ENCODE data around the gene POFUT2.

POFUT2 gene

DNA sequence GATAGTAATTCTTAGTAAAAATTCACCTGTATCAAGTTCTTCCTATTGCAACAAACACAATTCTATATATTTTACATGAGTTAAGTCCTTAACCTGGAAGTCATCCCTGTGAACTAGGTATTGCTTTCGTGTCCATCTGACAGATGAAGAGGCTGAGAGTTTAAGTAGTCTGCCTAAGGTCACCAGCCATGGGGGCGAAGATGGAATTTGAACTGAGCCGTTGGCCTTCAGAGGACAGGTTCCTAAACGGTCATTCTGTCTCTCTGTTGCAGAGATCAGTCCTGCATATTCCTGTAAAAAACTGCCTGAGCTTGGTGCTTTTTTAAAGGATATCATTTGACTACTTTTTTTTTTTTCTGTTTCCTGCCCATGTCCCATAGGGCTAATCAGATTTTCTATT is 10.2 kb upstream of the POFUT2 start:
- peak; percentile 31 for DNase-seq (ENCODE audit: low spot score)

DNA sequence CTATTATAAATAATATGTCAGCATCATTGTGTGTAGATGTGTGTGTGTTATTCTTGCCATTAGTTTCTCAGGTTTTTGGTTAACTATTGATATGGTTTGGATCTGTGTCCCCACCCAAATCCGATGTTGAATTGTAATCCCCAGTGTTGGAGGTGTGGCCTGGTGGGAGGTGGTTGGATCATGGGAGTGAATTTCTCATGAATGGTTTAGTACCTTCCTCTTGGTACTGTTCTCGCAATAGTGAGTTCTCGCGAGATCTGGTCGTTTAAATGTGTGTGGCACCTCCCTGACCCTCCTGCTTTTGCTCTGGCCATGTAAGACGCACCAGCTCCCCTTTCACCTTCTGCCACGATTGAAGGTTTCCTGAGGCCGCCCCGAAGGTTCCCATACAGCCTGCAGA is 9.6 kb upstream of the POFUT2 start:
- DNase-seq (ENCODE audit: low spot score): peak; percentile 14

DNA sequence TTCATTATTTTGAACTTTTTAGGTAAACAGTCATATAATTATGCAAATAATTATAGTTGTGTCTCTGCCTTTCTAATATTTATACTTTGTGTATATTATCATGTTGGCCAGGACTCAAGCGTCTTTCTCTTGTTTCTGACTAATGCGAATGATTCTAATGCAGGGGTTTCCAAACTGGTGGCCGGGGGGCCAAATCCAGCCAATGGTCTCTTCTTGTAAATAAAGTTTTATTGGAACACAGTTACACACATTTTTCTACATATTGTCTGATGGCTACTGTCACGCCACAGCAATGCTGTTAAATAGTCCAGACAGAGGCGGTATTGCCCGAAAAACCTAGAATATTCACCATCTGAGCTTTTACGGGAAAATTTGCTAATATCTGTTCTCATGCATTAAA is 8.9 kb upstream of the POFUT2 start:
- DNase-seq (ENCODE audit: low spot score): no peak

DNA sequence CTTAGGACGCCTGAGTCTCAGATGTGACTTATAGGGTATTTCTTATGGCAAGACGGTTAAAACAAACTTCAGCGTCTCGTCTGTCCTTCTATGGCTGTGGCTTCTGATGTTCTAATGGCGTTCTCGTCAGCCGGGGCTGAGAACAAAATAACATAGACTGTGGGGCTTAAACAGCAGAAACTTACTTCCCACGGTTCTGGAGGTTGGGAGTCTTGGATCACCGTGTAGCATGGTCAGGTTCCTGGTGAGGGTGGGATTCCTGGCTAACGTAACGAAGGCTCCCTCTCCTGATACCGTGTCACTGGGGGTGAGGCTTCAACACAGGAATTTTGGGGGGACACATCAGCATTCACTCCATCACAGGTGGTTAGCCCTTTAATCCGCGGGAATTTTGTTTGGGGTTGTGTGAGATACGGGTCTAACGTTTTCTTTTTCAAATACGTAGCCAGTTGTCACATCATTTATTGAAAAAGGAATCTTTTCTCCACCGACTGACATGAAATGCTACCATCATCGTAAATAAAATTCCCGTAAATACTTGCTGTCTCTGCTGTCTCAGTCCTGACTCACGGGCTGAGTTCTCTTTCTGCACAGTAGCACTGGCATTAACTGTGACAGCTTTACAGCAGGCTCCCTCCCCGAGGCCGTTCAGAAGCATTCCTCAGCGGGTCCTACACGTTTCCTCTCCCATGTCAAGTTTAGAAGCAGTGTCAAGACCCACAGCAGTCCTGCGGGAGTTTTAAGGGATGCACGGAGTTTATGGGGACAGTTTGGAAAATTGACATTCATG is 8.1 kb upstream of the POFUT2 start:
- peak; percentile 38 for DNase-seq (ENCODE audit: low spot score)

DNA sequence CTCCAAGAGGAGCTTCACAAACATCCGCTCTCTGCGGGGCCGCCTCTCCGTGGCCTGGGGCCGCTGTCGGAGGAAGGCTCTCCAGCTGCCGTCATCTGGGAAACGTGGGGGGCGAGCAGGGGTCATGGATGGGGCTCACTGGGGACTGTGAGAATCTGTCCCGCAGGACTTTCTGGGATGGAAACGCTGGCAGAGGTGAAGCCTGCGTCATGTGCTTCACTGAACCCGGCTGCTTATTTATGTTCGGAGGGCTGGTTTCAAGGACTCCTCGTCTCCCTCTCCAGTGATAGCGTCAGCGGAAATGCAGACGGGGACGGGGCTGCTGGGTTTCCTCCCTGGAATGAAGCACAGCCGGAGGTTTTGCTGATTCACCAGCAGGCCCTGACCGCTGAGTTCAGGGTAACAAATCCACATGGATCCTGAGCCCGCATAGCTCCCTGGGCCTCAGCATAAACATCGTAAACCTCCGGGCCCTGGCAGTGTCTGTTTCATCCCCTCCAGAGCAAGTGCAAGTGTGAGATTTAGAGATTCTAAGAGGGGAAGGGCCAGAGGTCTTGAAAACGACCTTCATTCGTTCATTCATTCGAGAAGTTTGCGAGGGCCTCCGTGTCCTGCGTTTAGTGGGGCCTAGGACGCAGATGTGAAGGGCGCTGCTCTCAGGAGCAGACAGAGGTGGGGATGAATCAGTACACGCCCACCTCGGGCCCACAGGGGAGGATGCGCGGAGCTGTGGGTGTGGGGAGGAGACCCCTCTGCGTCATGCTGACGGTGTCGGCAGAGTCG is 7.0 kb upstream of the POFUT2 start:
- DNase-seq (ENCODE audit: low spot score): peak; percentile 90

DNA sequence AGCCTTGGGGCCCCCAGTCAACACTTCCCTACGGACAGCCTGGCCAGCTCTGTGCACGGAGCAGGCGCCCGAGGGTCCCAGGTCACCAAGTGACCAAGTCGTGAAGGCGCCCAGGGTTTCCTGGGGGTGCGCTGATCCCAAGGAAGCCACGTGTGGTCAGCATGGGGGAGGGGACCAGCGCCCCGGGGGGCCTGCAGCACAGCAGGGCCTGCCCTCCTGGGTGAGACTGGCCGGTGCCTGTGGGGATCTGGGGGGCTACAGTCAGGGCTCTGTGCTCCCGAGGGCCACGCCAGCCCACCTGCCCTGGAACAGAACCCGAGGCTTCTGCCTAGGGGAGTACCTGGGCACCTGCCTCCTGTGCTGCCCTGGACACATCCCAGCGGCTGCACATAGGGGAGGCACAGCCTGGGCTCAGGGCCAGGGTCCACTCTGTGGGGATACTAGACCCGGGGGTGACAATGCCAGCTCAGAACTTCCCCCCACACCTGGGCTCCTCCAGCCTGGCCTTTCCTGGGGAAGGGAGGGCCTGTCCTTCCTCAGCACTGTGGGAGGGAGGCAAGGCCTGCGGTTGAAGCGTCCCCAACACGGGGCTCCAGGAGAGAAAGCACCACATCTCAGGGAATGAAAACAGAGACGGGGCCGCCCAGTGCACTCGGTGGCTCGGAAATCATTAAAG is 6.2 kb upstream of the POFUT2 start:
- DNase-seq (ENCODE audit: low spot score): no peak

DNA sequence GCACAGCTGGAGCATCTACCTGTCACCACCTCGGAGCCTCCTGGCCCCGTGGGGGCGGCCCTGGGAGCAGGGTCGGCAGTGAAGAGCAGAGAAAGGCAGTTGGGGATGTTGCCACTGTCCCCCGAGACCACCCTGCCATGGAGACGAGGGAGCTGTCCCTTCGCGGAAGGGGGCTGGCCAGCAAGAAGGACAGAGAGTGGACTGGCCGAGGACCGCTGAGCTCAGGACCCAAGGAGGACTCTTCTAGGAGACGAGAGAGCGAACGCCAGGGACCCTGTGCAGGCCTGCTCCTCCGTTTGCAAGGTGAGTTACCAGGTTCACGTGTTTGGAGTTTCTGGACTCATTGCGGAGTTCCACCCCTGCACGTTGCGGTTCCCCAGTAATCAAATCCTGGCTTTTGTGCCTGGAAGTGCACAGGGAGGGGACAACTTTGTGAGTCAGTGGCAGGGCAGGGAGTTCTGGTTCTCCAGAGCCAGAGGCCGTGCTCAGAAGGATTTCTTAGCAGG is 5.6 kb upstream of the POFUT2 start:
- DNase-seq (ENCODE audit: low spot score): peak; percentile 67

DNA sequence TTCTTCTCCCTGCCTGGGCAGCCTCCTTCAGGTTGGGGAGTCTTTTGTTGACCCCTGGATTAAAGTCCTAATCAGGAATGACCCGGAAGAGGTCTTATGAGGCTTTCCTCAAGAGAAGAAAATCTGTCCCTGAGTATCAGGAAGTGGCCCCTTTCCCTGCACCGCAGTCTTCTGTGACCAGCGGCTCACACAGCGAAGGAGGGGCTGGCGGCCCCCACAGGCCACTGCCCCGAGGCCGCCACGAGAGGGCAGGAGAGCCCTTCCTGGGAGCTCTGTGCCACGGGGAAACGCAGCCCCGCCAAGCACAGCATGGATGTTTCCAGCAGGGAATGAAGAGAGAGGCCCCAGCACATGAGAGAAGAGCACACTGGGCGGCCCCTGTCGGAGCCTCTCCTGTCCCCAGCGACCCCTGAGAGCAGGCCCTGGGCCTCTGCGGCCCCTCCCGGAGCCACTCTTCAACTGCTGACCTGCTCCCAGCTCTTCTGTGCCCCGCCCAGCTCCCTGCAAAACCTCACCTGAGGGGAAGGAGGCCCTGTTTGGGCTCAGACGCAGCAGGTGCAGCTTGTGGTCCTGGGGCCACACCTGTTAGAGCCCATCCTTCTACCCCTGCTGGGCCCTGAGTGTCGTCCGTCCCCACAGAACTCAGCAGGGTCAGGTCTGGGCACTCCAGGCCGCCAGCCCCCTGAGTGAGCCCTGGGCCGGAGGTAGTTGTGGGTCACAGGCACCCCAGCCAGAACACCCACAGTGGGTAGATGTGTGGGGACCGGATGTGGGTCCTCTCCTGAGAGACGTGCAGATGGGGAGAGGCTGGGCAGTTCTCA is 4.9 kb upstream of the POFUT2 start:
- DNase-seq (ENCODE audit: low spot score): peak; percentile 93

DNA sequence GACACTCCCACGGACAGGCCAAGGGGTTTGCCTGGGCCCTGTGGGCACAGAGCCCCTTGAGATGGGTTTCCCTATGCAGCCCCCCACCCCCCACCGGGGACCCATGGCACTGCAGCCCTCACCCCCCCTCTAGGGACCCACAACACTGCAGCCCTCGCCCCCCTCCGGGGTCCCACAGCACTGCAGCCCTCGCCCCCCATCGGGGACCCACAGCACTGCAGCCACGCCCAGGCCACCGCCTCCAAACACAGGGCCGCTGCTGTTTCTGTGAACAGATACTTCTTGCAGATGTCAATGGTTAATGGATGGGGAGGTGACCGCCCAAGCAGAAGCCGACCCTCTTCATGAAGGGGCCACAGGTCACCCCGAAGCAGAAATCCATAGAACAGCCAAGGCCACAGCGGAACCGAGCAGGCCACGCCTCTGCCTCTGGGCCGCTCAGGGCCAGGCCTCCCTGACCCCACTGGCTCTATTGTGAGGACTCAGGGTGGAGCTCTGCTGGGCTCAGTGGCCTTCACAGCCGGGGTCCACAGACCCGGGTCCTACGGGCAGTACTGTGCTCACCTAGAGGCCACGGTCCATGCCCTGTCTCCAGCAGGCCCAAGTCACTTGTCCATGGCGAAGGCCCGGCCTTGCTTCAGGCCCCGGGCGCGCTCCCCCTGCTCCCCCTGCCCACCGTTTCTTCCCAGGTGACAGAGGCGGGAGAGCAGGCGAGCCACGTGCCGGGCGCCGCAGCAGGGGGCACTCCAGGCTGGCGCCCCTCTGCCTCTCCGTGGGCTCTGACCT is 4.1 kb upstream of the POFUT2 start:
- peak; percentile 68 for DNase-seq (ENCODE audit: low spot score)

DNA sequence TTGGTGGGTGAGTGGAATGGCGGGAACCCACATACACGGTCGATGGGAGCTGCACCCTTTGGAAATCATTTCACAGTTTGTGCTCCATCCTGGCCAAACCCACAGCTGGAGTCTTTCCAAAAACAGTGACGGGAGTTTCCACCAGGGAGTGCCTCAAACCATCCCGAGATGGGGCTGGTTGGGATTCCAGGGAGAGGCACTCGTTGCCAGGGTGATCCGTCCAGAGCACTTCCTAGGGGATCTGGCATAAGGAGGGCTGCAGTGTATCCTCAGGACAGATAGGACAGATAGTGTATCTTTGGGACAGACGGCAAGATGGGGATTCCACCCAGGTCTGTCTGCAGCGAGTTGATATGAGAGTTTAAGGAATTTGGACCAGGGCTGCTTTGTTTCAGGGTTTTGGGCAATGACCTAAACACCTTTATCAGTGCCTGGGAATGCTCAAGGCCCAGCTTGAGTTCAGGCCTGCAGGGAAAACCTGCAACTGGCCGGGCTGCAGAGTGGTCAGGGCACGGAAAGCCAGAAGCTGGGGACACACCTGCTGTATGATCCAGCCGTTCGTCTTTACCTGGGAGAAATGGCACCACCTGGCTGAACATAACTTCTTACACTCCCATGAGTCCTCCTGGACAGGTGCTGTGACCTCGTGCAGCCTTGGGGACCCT is 3.4 kb upstream of the POFUT2 start:
- DNase-seq (ENCODE audit: low spot score): peak; percentile 53

DNA sequence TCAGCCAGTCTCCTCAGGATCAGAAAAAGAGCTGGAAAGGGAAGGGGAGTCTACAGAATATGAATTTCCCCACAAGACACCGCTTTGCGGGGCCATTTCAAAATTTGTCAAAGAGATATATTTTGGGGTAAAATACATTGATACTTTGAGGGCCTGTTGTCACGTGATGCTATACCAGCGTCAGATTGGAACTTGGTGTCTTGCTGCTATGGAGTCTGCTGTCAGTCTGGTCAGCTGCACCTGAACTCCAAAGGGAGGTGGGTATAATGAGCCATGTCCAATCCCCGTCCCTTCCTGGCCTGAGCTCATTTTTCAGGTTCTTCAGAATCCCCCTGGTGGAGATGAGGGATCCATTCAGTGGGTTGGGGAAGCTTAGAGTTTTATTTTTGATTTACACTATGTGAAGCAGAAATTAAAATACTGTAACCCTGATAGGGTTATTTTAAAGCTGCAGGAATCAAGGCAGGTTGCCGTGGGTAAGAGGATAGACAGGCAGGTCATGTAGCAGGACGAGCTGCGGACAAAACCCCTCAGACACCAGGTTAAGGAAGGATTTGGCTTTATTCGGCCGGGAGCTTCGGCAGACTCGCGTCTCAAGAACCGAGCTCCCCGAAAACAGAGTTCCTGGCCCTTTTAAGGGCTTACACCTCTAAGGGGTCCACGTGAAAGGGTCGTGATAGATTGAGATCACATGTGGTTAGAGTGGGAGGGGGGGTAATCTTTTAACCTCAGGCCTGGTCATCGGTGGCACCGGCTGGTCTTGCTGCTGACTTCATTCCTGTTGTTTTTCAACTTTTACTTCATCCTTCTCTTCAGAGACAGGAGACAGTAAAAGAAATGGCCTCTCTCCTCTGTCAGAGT is 2.2 kb upstream of the POFUT2 start:
- peak; percentile 36 for DNase-seq (ENCODE audit: low spot score)

DNA sequence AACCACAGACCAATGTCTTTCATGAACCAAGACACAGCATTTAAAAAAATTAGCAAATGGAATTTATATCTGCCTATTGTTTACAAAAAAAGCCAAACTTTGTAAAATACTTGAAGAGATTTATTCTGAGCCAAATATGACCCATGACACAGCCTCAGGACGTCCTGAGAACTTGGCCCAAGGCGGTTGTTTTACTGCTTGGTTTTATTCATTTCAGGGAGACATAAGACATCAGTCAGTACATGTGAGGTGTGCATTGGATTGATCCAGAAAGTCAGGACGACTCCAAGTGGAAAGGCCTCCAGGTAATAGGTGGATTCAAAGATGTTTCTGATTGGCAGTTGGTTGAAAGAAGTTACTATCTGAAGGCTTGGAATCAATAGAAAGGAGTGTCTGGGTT is 1.4 kb upstream of the POFUT2 start:
- no peak for DNase-seq (ENCODE audit: low spot score)

DNA sequence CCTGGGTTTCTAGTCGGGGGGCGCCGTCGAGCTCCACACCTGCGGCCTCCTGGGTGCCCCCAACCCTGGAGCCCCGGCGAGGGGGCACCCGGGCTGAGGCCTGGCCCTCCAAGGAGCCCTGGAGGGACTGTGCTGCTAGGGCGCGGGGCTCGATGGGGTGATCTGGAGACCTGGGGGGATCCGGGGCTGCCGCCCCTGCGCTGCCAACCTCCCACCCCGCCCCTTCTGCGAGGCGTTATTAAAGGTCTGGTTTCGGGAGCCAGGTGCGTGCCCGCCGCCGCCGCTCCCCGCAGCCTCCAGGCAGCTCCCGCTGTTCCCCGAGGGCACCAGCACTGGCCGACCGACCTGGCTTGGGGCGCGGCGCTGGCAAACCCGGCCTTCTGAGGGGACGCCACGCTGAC is 746 bp upstream of the POFUT2 start:
- DNase-seq (ENCODE audit: low spot score): no peak

DNA sequence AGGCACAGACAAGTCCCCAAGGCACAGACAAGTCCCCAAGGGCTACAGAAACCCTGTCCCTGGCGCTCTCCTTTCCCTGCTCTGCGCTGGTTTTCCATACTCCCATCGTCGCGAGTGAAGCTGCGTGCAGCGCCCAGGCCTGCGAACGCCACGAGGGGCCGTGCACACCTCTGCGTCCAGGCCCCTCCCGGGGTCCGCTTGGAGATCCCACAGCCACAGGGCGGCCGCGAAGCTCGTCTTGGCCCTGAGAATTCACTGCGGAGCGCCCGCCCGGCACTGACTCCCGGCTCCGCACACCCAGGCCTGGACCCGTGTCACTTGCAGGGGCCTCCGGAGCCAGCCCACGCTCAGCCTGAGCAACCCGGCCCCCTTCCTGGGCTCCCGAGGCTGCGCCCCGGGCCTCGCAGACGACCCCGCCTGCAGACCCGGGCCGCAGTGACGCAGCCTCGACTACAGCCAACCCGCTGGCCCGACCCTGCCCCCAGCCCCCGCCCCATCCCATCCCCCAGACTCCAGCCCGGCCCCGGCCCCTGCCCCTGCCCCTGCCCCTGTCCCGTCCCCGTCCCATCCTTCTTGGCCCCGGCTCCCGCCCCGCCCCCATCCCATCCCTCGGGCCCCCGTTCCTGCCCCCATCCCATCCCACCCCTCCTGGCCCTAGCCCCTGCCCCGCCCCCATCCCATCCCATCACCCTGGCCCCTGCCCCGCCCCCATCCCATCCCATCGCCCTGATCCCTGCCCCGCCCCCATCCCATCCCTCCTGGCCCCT is 841 bp downstream of the POFUT2 start:
- DNase-seq (ENCODE audit: low spot score): peak; percentile 67

DNA sequence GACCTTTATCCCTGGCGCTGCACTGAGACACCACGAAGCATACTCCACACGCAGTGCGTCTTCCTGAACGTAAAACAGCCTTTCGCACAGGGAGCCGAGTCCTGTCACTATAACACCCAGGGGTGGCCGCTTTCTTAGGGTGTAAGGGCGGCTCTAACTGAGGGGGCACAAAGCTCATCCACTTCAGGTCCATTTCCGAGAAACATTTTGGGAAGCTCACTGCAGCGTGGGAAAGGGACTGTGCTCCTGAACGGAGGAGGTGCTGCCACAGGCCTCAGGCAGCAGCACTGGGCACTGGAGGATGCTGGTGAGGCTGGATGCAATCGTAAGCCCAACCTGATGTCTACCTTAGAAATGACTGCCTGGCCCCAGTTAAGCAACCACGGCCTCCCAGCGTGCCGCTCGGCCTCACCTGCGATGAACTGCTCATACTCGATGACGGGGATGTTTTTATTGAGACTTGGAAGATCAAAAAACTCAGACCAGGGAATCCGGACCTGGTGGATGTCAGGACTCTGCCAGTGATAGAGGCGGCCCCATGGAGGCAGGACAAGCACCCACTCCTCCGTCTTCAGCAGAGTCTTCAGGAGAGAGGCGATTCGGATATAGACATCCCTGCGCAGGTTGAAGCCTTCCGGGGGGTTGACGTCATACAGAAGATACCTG is 2.3 kb downstream of the POFUT2 start:
- DNase-seq (ENCODE audit: low spot score): peak; percentile 53

DNA sequence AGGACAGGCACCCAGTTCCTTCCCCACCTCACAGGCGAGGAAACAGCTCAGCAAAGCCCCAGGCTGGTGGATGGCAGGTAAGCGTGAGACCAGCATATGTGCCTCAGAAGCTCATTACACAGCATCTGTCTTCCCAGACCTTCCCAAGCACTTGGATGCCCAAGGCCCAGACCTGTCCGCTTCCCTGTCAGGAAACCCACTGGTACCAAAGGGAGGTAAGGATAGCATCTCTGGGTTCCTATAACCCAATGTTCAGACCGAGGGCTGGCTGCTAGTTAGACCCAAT is 3.3 kb downstream of the POFUT2 start:
- DNase-seq (ENCODE audit: low spot score): no peak

DNA sequence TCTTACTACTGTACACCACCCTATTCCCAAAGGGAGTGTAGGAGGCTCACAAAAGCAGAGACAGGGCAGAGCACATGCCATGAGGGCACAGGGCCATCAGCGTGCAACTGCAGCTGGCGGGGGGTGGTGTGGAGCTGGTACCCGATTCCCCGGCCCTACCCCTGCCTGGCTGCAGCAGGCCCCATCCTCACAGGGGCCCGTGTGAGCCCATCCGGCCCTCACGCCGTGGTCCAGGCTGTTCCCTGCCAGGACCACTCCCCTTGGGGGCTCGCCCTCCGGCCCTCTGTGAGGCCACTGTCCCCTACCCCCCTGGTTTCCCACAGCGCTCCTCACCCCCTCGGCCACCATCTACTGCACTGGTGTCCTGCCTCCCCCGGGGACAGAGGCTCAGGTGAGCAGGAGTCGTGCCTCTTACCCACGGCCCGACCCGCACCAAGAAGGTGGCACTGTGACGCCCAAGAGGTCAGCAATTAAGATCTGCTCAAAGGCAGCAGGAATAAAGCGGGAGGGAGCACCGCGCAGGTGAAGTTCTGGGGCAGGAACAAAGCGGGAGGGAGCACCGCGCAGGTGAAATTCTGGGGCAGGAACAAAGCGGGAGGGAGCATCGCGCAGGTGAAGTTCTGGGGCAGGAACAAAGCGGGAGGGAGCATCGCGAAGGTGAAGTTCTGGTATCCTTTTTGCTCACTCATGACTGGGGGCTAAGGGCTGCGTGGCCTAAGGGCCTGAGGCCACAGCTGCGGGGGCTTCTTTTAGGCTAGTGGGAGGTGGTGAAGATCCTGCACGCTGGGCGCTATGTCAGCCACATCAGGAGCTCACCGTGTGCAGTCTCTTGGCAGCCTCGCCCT is 3.9 kb downstream of the POFUT2 start:
- DNase-seq (ENCODE audit: low spot score): peak; percentile 50

All from left forelimb (tissue), 1 donor.